IMR-90 (cell line): ENCODE data around the gene FRYL. TPM values are rescaled to one million over a fixed set of nuclear protein-coding genes. Genes with fewer than 3 reads are reported as not detected.

Experiments used
- ATAC-seq: fragments of 200-7000 bp; cut with Tn5 transposase; 2 replicates; pipeline ENCODE4 v1.9.1; 2020; ENCODE audit warnings: low read depth, mild to moderate bottlenecking, moderate library complexity
- BruUV-seq: library from RNA; stranded (reverse); fragments of 400-500 nt; replicated peaks from 2 replicates; lab custom pipeline; 2021; lab: Mats Ljungman, UMichigan
- CTCF ChIA-PET: fragments of 300-600 bp; formaldehyde crosslinking; extraction: SDS; loops from one replicate; lab custom pipeline; 2021; ENCODE audit warnings: antibody characterized with exemption; lab: Yijun Ruan, JAX
- POLR2A ChIA-PET: fragments of 300-600 bp; sonication (Branson Sonifier 250); formaldehyde crosslinking; loops from one replicate; lab custom pipeline; 2022; ENCODE audit warnings: antibody characterized with exemption; ENCODE audit not compliant: unreplicated experiment; lab: Charles Lee
- DNase-seq: peaks from one replicate; pipeline ENCODE4 v3.0.0; 2013
- H2AFZ ChIP-seq: replicated peaks from 2 replicates; pipeline ENCODE3; 2013; ENCODE audit warnings: low read length, mild to moderate bottlenecking; ENCODE audit not compliant: poor library complexity
- H2AK5ac ChIP-seq: 2 replicates; pipeline ENCODE4 v1.6.1; 2013; ENCODE audit warnings: low read depth, low read length, inconsistent platforms
- H2AK9ac ChIP-seq: replicated peaks from 2 replicates; pipeline ENCODE3; 2013; ENCODE audit warnings: mild to moderate bottlenecking, low read depth, low read length, moderate library complexity; ENCODE audit not compliant: poor library complexity
- H2BK120ac ChIP-seq: 2 replicates; pipeline ENCODE4 v1.6.1; 2013; ENCODE audit warnings: low read depth, low read length, inconsistent platforms
- H2BK15ac ChIP-seq: 3 replicates; pipeline ENCODE4 v1.6.1; 2013; ENCODE audit warnings: low read depth, low read length, inconsistent platforms
- H2BK20ac ChIP-seq: 2 replicates; pipeline ENCODE4 v1.6.1; 2013; ENCODE audit warnings: low read depth, mild to moderate bottlenecking, inconsistent platforms, low read length, moderate library complexity
- H2BK5ac ChIP-seq: 2 replicates; pipeline ENCODE4 v1.6.1; 2013; ENCODE audit warnings: mild to moderate bottlenecking, low read depth, low read length, inconsistent platforms; ENCODE audit not compliant: poor library complexity, severe bottlenecking
- H3K14ac ChIP-seq: replicated peaks from 2 replicates; pipeline ENCODE4 v1.6.1; 2013; ENCODE audit warnings: low read depth, low read length, inconsistent platforms
- H3K18ac ChIP-seq: 2 replicates; pipeline ENCODE4 v1.6.1; 2013; ENCODE audit warnings: low read depth, low read length, control low read depth
- H3K23ac ChIP-seq: 2 replicates; pipeline ENCODE4 v1.6.1; 2013; ENCODE audit warnings: low read depth, low read length, inconsistent platforms
- H3K27ac ChIP-seq: 2 replicates; pipeline ENCODE4 v1.5.1; 2013; ENCODE audit warnings: mild to moderate bottlenecking, control low read depth, low read length; ENCODE audit not compliant: insufficient read depth
- H3K27me3 ChIP-seq: 2 replicates; pipeline ENCODE4 v1.6.1; 2013; ENCODE audit warnings: low read length; ENCODE audit not compliant: control insufficient read depth, insufficient read depth
- H3K36me3 ChIP-seq: 2 replicates; pipeline ENCODE4 v1.6.1; 2013; ENCODE audit warnings: low read length, mixed read lengths; ENCODE audit not compliant: control insufficient read depth, insufficient read depth
- H3K4ac ChIP-seq: 2 replicates; pipeline ENCODE4 v1.6.1; 2013; ENCODE audit warnings: low read depth, low read length, inconsistent platforms
- H3K4me1 ChIP-seq: 2 replicates; pipeline ENCODE4 v1.6.1; 2013; ENCODE audit warnings: low read length, mixed read lengths; ENCODE audit not compliant: control insufficient read depth, insufficient read depth
- H3K4me2 ChIP-seq: 2 replicates; pipeline ENCODE4 v1.6.1; 2013; ENCODE audit warnings: low read depth, mild to moderate bottlenecking, control low read depth, low read length, moderate library complexity
- H3K4me3 ChIP-seq: 2 replicates; pipeline ENCODE4 v1.5.1; 2013; ENCODE audit warnings: low read depth, mild to moderate bottlenecking, control low read depth, low read length, moderate library complexity; ENCODE audit not compliant: insufficient read depth
- H3K56ac ChIP-seq: 2 replicates; pipeline ENCODE4 v1.6.1; 2013; ENCODE audit warnings: low read length, inconsistent platforms; ENCODE audit not compliant: insufficient read depth; ENCODE audit errors: extremely low read depth
- H3K79me1 ChIP-seq, 2 experiments: 2 replicates each; pipeline ENCODE4 v1.6.1; 2013; ENCODE audit warnings: low read length in 2 of 2, inconsistent platforms in 1 of 2, low read depth in 1 of 2
- H3K9ac ChIP-seq: 2 replicates; pipeline ENCODE4 v1.6.1; 2013; ENCODE audit warnings: low read depth, low read length, control low read depth
- H3K9me1 ChIP-seq: 2 replicates; pipeline ENCODE4 v1.6.1; 2013; ENCODE audit warnings: low read length, inconsistent platforms; ENCODE audit not compliant: insufficient read depth
- H3K9me3 ChIP-seq: 2 replicates; pipeline ENCODE4 v1.6.1; 2013; ENCODE audit warnings: low read length; ENCODE audit not compliant: control insufficient read depth, insufficient read depth
- H4K20me1 ChIP-seq: 2 replicates; pipeline ENCODE4 v1.6.1; 2013; ENCODE audit warnings: low read length, inconsistent platforms; ENCODE audit not compliant: insufficient read depth
- H4K5ac ChIP-seq: 2 replicates; pipeline ENCODE4 v1.6.1; 2013; ENCODE audit warnings: mild to moderate bottlenecking, low read depth, low read length, control low read depth
- H4K8ac ChIP-seq, 2 experiments: 2 replicates each; pipeline ENCODE4 v1.6.1; 2013; ENCODE audit warnings: low read depth in 2 of 2, low read length in 2 of 2, control low read depth in 1 of 2, inconsistent platforms in 1 of 2
- H4K91ac ChIP-seq: 2 replicates; pipeline ENCODE4 v1.6.1; 2013; ENCODE audit warnings: low read depth, low read length, inconsistent platforms; ENCODE audit not compliant: insufficient read depth
- BHLHE40 ChIP-seq: fragments of 150-350 bp; IDR thresholded peaks from 2 replicates; pipeline ENCODE4 v1.6.1; 2016; ENCODE audit warnings: mild to moderate bottlenecking, low read depth, low read length
- CEBPB ChIP-seq: IDR thresholded peaks from 2 replicates; pipeline ENCODE4 v1.6.1; 2012; ENCODE audit warnings: low read depth, low read length, improper control_type of control experiment
- CHD1 ChIP-seq: IDR thresholded peaks from 2 replicates; pipeline ENCODE4 v1.6.1; 2012; ENCODE audit warnings: low read depth, low read length, improper control_type of control experiment
- FOS ChIP-seq: fragments of 150-350 bp; IDR thresholded peaks from 2 replicates; pipeline ENCODE4 v1.6.1; 2016; ENCODE audit warnings: low read depth, low read length
- MAFK ChIP-seq: IDR thresholded peaks from 2 replicates; pipeline ENCODE4 v1.6.1; 2012; ENCODE audit warnings: low read depth, low read length, improper control_type of control experiment
- MAZ ChIP-seq: IDR thresholded peaks from 2 replicates; pipeline ENCODE4 v1.6.1; 2012; ENCODE audit warnings: low read depth, mild to moderate bottlenecking, low read length, improper control_type of control experiment, moderate library complexity, borderline replicate concordance
- MXI1 ChIP-seq: IDR thresholded peaks from 2 replicates; pipeline ENCODE4 v1.6.1; 2012; ENCODE audit warnings: low read depth, mild to moderate bottlenecking, low read length, moderate library complexity, borderline replicate concordance
- NFE2L2 ChIP-seq: fragments of 150-350 bp; IDR thresholded peaks from 2 replicates; pipeline ENCODE4 v1.6.1; 2016; ENCODE audit warnings: low read depth, mild to moderate bottlenecking, low read length
- POLR2A ChIP-seq: IDR thresholded peaks from 2 replicates; pipeline ENCODE4 v1.6.1; 2012; ENCODE audit warnings: mild to moderate bottlenecking, low read depth, low read length
- RAD21 ChIP-seq: IDR thresholded peaks from 2 replicates; pipeline ENCODE4 v1.6.1; 2012; ENCODE audit warnings: low read length, improper control_type of control experiment
- RCOR1 ChIP-seq: IDR thresholded peaks from 2 replicates; pipeline ENCODE4 v1.6.1; 2012; ENCODE audit warnings: mild to moderate bottlenecking, low read length, improper control_type of control experiment; ENCODE audit not compliant: insufficient replicate concordance
- RFX5 ChIP-seq: IDR thresholded peaks from 2 replicates; pipeline ENCODE4 v1.8.0; 2012; ENCODE audit warnings: low read depth, mild to moderate bottlenecking, low read length, moderate library complexity
- SMC3 ChIP-seq: fragments of 150-350 bp; IDR thresholded peaks from 2 replicates; pipeline ENCODE4 v1.6.1; 2016; ENCODE audit warnings: low read depth, mild to moderate bottlenecking, antibody characterized with exemption, low read length, moderate library complexity
- WGBS, 2 experiments: methylation state at CpG; one replicate each; pipeline versions ENCODE4 v1.1.5 to v1.1.7; 2013; ENCODE audit warnings: missing lambda C conversion rate in 2 of 2; ENCODE audit not compliant: insufficient read length in 1 of 2; ENCODE audit errors: extremely low coverage in 2 of 2; 5-methylcytosine and 5-hydroxymethylcytosine counted together
- dilution Hi-C: fragments of 300-500 bp; cut with HindIII; formaldehyde crosslinking; loops from one replicate; pipeline ENCODE4 v1.14.3; 2018; ENCODE audit warnings: low sequenced_read_pairs; ENCODE audit not compliant: unreplicated experiment
- in situ Hi-C: fragments of 300-500 bp; cut with MboI; formaldehyde crosslinking; loops from 3 replicates; pipeline ENCODE4 v1.14.3; 2019; ENCODE audit warnings: low sequenced_read_pairs, inconsistent platforms, mixed read lengths
- intact Hi-C: fragments of 100-400 bp; cut with micrococcal nuclease; formaldehyde crosslinking; loops from 2 replicates; pipeline ENCODE4 v1.10.0; 2022
- polyA plus RNA-seq, 3 experiments: library from polyadenylated mRNA; depleted of rRNA; stranded (reverse); fragments of >200 nt; gene quantifications; 2 replicates each; pipeline ENCODE4 v1.2.3, GENCODE V29; 2012; ENCODE audit warnings: low replicate concordance in 1 of 3
- total RNA-seq: library from RNA; depleted of rRNA; stranded (reverse); fragments of >200 nt; gene quantifications from 2 replicates; pipeline ENCODE4 v1.2.3, GENCODE V29; 2012
- TF ChIP-seq, protein P1 (sequence below): fragments of 150-350 bp; IDR thresholded peaks from 2 replicates; pipeline ENCODE4 v1.6.1; 2017; ENCODE audit warnings: mild to moderate bottlenecking, antibody characterized with exemption, low read length, low read depth
- TF ChIP-seq, protein P2 (sequence below): conservative IDR thresholded peaks from 2 replicates; pipeline ENCODE4 v1.5.1; 2012; ENCODE audit warnings: mild to moderate bottlenecking, low read depth, low read length, improper control_type of control experiment

The FRYL gene
- total and polyA plus RNA-seq, 2 of the 4 experiments (the other 2 are of a cell fraction), result 9.9 to 77.4 TPM

DNA sequence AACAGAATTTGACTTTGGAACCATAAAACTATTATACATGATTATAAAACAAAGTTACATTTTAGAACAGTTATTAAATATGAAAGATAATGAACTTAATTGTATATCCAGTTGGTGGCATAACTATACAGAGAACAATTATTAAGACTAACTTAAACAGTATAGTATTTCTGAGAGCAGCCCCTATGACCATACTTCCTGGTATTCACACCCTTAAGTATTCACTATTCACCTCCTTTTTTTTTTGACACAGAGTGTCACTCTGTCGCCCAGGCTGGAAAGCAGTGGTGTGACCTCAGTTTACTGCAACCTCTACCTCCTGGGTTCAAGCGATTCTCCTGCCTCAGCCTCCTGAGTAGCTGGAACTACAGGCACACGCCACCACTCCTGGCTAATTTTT, 74.5 kb downstream of the FRYL start:
- no peak overlapping the region for H2BK5ac ChIP-seq
- no peak overlapping the region for H2AK9ac ChIP-seq
- H4K5ac ChIP-seq, result no peak overlapping the region
- H3K18ac ChIP-seq, result no peak overlapping the region
- no peak overlapping the region for H3K14ac ChIP-seq
- H2AFZ ChIP-seq, result no peak overlapping the region
- no peak overlapping the region for H3K56ac ChIP-seq
- H4K91ac ChIP-seq, result no peak overlapping the region
- no peak for DNase-seq
- H3K9me1 ChIP-seq, result 0 out of 2 replicates have a peak, but pooled peaks cover 3% of the 10 kb centered on the region
- no peak overlapping the region for H4K8ac ChIP-seq
- no peak overlapping the region for H2BK120ac ChIP-seq
- H3K27ac ChIP-seq, result no peak overlapping the region
- TF ChIP-seq RAD21 (no peak), RFX5 (no peak), CEBPB (no peak), FOS (no peak), SMC3 (no peak), POLR2A (no peak), CHD1 (no peak), BHLHE40 (no peak), RCOR1 (no peak), MAZ (no peak), NFE2L2 (no peak), MXI1 (no peak), MAFK (no peak)
- TF ChIP-seq, protein P1, sequence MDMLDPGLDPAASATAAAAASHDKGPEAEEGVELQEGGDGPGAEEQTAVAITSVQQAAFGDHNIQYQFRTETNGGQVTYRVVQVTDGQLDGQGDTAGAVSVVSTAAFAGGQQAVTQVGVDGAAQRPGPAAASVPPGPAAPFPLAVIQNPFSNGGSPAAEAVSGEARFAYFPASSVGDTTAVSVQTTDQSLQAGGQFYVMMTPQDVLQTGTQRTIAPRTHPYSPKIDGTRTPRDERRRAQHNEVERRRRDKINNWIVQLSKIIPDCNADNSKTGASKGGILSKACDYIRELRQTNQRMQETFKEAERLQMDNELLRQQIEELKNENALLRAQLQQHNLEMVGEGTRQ, result no peak
- TF ChIP-seq, protein P2, sequence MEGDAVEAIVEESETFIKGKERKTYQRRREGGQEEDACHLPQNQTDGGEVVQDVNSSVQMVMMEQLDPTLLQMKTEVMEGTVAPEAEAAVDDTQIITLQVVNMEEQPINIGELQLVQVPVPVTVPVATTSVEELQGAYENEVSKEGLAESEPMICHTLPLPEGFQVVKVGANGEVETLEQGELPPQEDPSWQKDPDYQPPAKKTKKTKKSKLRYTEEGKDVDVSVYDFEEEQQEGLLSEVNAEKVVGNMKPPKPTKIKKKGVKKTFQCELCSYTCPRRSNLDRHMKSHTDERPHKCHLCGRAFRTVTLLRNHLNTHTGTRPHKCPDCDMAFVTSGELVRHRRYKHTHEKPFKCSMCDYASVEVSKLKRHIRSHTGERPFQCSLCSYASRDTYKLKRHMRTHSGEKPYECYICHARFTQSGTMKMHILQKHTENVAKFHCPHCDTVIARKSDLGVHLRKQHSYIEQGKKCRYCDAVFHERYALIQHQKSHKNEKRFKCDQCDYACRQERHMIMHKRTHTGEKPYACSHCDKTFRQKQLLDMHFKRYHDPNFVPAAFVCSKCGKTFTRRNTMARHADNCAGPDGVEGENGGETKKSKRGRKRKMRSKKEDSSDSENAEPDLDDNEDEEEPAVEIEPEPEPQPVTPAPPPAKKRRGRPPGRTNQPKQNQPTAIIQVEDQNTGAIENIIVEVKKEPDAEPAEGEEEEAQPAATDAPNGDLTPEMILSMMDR, result no peak
- WGBS, 2 experiments, result no CpG with 5 or more reads among the region's 3 CpGs
- H2BK15ac ChIP-seq, result no peak overlapping the region
- no peak overlapping the region for H3K4me2 ChIP-seq
- POLR2A ChIA-PET, result interaction anchor here (0.6 kb wide), 1 partner anchor 167 kb away, joined by 6 read pairs; no protein-coding TSS in a partner anchor
- CTCF ChIA-PET, result no interaction called here
- H3K4ac ChIP-seq, result no peak overlapping the region
- H3K9me3 ChIP-seq, result no peaks in the 10 kb centered on the region
- H3K27me3 ChIP-seq, result no peaks in the 10 kb centered on the region
- no peaks in the 10 kb centered on the region for H3K36me3 ChIP-seq
- peaks cover 5% of the 10 kb centered on the region; the same call in 1 of the 2 replicates for H3K4me1 ChIP-seq
- in situ Hi-C loops, result no loop called here
- H3K23ac ChIP-seq, result no peak overlapping the region
- dilution Hi-C loops, result no loop called here
- intact Hi-C loops, result no loop called here
- H3K4me3 ChIP-seq, result no peak overlapping the region
- no peak overlapping the region for H2AK5ac ChIP-seq
- BruUV-seq, result no TSS peak
- H3K79me1 ChIP-seq, result peaks cover 25 to 50% of the 10 kb centered on the region in 2 experiments
- H4K20me1 ChIP-seq, result peaks cover 3% of the 10 kb centered on the region; the same call in 1 of the 2 replicates
- H3K9ac ChIP-seq, result no peak overlapping the region
- no peak for ATAC-seq
- no peak overlapping the region for H2BK20ac ChIP-seq
